B cell (primary cell): ENCODE measurements around the gene EHBP1. TPM values are rescaled to one million over a fixed set of nuclear protein-coding genes. Genes with fewer than 3 reads are reported as not detected.

Experiments used
- ATAC-seq: fragments of 200-7000 bp; cut with Tn5 transposase; one replicate; pipeline ENCODE4 v1.10.0; 2021; ENCODE audit warnings: low read depth, mild to moderate bottlenecking, moderate number of reproducible peaks, moderate library complexity
- CTCF ChIA-PET: fragments of 350-600 bp; sonication (Branson Sonifier 250); formaldehyde crosslinking; loops from one replicate; lab custom pipeline; 2021; ENCODE audit warnings: antibody characterized with exemption, inconsistent platforms; lab: Charles Lee
- POLR2A ChIA-PET: fragments of 350-600 bp; sonication (Branson Sonifier 250); formaldehyde crosslinking; loops from one replicate; lab custom pipeline; 2021; ENCODE audit warnings: antibody characterized with exemption; lab: Charles Lee
- DNase-seq: peaks from one replicate; pipeline ENCODE4 v3.0.0; 2013
- H2AFZ ChIP-seq: 2 replicates; pipeline ENCODE4 v1.6.1; 2012; ENCODE audit warnings: mild to moderate bottlenecking, low read depth, low read length; ENCODE audit not compliant: insufficient read depth, poor library complexity, severe bottlenecking
- H3K27ac ChIP-seq, 2 donors: 1 replicate in 1 of 2; 2 replicates in 1 of 2; pipeline ENCODE4 v1.5.1; 2012 to 2013; ENCODE audit warnings: low read length in 2 of 2, mild to moderate bottlenecking in 2 of 2, moderate library complexity in 1 of 2
- H3K27me3 ChIP-seq, 4 experiments: fragments of 200-600 bp in 1 of 4; sonication (generic) in 1 of 4; replicated peaks in 1 of 4; 1 replicate in 2 of 4; 2 replicates in 2 of 4; pipeline versions ENCODE4 v1.6.1 to v1.7.0; 2013 to 2016; ENCODE audit warnings: low read length in 3 of 4, mild to moderate bottlenecking in 2 of 4, mixed read lengths in 1 of 4, moderate library complexity in 1 of 4; ENCODE audit not compliant: insufficient read depth in 4 of 4, control insufficient read depth in 3 of 4; ENCODE audit errors: control extremely low read depth in 1 of 4
- H3K36me3 ChIP-seq, 2 experiments: replicated peaks in 1 of 2; 1 replicate in 1 of 2; 2 replicates in 1 of 2; pipeline versions ENCODE4 v1.6.1 to v1.7.1; 2013; ENCODE audit warnings: low read length in 1 of 2; ENCODE audit not compliant: insufficient read depth in 2 of 2, control insufficient read depth in 1 of 2; ENCODE audit errors: control extremely low read depth in 1 of 2, extremely low read depth in 1 of 2
- H3K4me1 ChIP-seq, 2 donors: fragments of 200-600 bp in 1 of 2; sonication (generic) in 1 of 2; 1 replicate in 1 of 2; 2 replicates in 1 of 2; pipeline versions ENCODE4 v1.5.1 to v1.6.1; 2013 to 2017; ENCODE audit warnings: low read length in 2 of 2; ENCODE audit not compliant: control insufficient read depth in 2 of 2, insufficient read depth in 2 of 2
- H3K4me2 ChIP-seq: replicated peaks from 2 replicates; pipeline ENCODE3; 2012; ENCODE audit warnings: mild to moderate bottlenecking, low read depth, low read length; ENCODE audit not compliant: poor library complexity, severe bottlenecking
- H3K4me3 ChIP-seq, 5 experiments: fragments of 200-600 bp in 1 of 5; sonication (generic) in 1 of 5; 1 replicate in 3 of 5; 2 replicates in 2 of 5; pipeline versions ENCODE4 v1.5.1 to v1.7.0; 2011 to 2016; ENCODE audit warnings: low read length in 4 of 5, mild to moderate bottlenecking in 4 of 5, low read depth in 2 of 5, control low read depth in 1 of 5, moderate library complexity in 1 of 5; ENCODE audit not compliant: insufficient read depth in 1 of 5; ENCODE audit errors: control extremely low read depth in 1 of 5, extremely low read depth in 1 of 5
- H3K79me2 ChIP-seq: fragments of 200-600 bp; sonication (generic); one replicate; pipeline ENCODE4 v1.6.0; 2016; ENCODE audit warnings: low read length; ENCODE audit not compliant: control insufficient read depth, insufficient read depth
- H3K9ac ChIP-seq: fragments of 200-600 bp; sonication (generic); 2 replicates; pipeline ENCODE4 v1.6.1; 2017; ENCODE audit warnings: mild to moderate bottlenecking, low read length, moderate library complexity
- H3K9me3 ChIP-seq, 3 donors: one replicate each; pipeline versions ENCODE4 v1.6.1 to v1.7.1; 2013; ENCODE audit warnings: low read length in 2 of 3; ENCODE audit not compliant: control insufficient read depth in 2 of 3, insufficient read depth in 1 of 3; ENCODE audit errors: control extremely low read depth in 1 of 3
- H4K20me1 ChIP-seq: 2 replicates; pipeline ENCODE4 v1.6.0; 2012; ENCODE audit warnings: mild to moderate bottlenecking, low read length; ENCODE audit not compliant: insufficient read depth, control insufficient read depth, poor library complexity, severe bottlenecking
- H3K27ac Mint-ChIP-seq: one replicate; pipeline ENCODE4 v1.8.0; 2021; ENCODE audit warnings: mixed read lengths
- H3K27me3 Mint-ChIP-seq: one replicate; pipeline ENCODE4 v1.8.0; 2021; ENCODE audit warnings: mixed read lengths
- H3K4me1 Mint-ChIP-seq: one replicate; pipeline ENCODE4 v1.8.0; 2021; ENCODE audit warnings: mixed read lengths
- H3K4me3 Mint-ChIP-seq: one replicate; pipeline ENCODE4 v1.8.0; 2021; ENCODE audit warnings: mixed read lengths
- H3K9me3 Mint-ChIP-seq: one replicate; pipeline ENCODE4 v1.8.0; 2022; ENCODE audit warnings: mixed read lengths; ENCODE audit not compliant: insufficient read depth
- CTCF ChIP-seq: fragments of 200-600 bp; IDR thresholded peaks from one replicate; pipeline ENCODE4 v1.8.0; 2022; ENCODE audit warnings: antibody characterized with exemption, mild to moderate bottlenecking
- EZH2 ChIP-seq: IDR thresholded peaks from 2 replicates; pipeline ENCODE4 v1.6.1; 2012; ENCODE audit warnings: borderline replicate concordance, low read depth, mild to moderate bottlenecking, moderate library complexity, low read length; ENCODE audit not compliant: insufficient read depth, poor library complexity, severe bottlenecking
- WGBS: methylation state at CpG from one replicate; pipeline ENCODE4 v1.1.5; 2013; ENCODE audit warnings: missing lambda C conversion rate; ENCODE audit not compliant: insufficient coverage; 5-methylcytosine and 5-hydroxymethylcytosine counted together
- intact Hi-C: fragments of 100-400 bp; cut with micrococcal nuclease; formaldehyde crosslinking; loops from one replicate; pipeline ENCODE4 v1.10.0; 2022
- polyA plus RNA-seq: library from polyadenylated mRNA; depleted of rRNA; stranded (reverse); fragments of >200 nt; gene quantifications from 2 replicates; pipeline ENCODE4 v1.2.3, GENCODE V29; 2012
- total RNA-seq, 2 donors: library from RNA; stranded (reverse); fragments of 120-200 nt in 1 of 2; gene quantifications; 1 replicate in 1 of 2; 2 replicates in 1 of 2; pipeline versions ENCODE4 v1.2.3 to v1.2.4, GENCODE V29; 2013 to 2022

The EHBP1 gene
- total and polyA plus RNA-seq, 2 donors (not counting 1 experiment from before 2014, with no cell fraction given) = 8.8 to 34.7 TPM

DNA sequence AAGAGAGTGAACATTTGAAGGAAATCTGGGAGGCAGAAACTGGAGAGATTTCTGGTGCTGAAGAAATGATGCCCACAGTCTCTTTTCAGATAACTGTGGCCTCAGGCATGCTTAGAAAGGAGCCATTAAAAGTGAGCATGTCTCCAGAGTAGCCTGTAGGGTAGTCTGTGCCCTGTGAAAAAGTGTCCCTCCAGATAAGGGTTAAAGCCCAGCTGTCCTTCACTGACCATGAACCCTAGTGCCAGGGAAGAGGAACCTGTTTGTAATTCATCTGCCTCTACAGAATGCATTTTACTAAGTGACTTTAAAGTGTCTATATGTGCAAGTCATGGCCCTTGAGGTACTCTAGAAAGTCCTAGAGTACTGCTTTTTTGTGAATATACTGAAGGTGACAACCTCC, 30.5 kb upstream of the EHBP1 start:
- no peak overlapping the region for H3K27ac ChIP-seq
- H3K9me3 ChIP-seq = no peaks in the 10 kb centered on the region
- no peaks in the 10 kb centered on the region for H3K4me1 ChIP-seq
- H3K9ac ChIP-seq = no peak overlapping the region
- no peaks in the 10 kb centered on the region for H4K20me1 ChIP-seq
- H3K36me3 ChIP-seq = no peaks in the 10 kb centered on the region
- no peak overlapping the region for H3K4me3 ChIP-seq
- CTCF ChIA-PET = no interaction called here
- POLR2A ChIA-PET = no interaction called here
- H2AFZ ChIP-seq = no peak overlapping the region
- H3K27me3 ChIP-seq = no peaks in the 10 kb centered on the region
- H3K4me2 ChIP-seq = no peak overlapping the region
- no peak overlapping the region for H3K4me3 Mint-ChIP-seq
- H3K27ac Mint-ChIP-seq = no peak overlapping the region
- H3K9me3 Mint-ChIP-seq = no peaks in the 10 kb centered on the region
- H3K79me2 ChIP-seq = no peaks in the 10 kb centered on the region
- no peak for ATAC-seq
- H3K27me3 Mint-ChIP-seq = peaks cover 3% of the 10 kb centered on the region
- H3K4me1 Mint-ChIP-seq = no peaks in the 10 kb centered on the region
- no peak for TF ChIP-seq CTCF
- TF ChIP-seq EZH2 = no peak
- DNase-seq = no peak
- intact Hi-C loops = no loop called here

DNA sequence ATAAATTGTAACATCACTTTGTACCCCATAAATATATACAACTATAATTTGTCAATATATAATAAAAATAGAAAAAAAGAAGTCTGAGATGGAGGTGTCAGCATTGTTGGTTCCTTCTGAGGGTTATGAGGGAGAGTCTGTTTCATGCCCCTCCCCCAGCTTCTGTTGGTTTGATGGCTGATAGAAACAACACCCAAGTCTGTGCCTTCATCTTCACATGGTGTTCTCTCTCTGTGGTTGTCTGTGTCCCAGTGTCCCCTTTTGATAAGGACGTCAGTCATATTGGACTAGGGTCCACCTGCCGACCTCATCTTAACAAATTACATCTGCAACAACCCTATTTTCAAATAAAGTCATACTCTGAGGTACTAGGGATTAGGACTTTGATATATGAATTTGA, 20.3 kb upstream of the EHBP1 start:
- H3K27ac ChIP-seq = no peak overlapping the region
- no peak for DNase-seq
- POLR2A ChIA-PET = interaction anchor here (0.6 kb wide), 1 partner anchor 18 kb away, joined by 4 read pairs; no protein-coding TSS in a partner anchor
- H3K9me3 Mint-ChIP-seq = no peaks in the 10 kb centered on the region
- peaks cover 0 to 8% (median 5%) of the 10 kb centered on the region in 4 experiments for H3K27me3 ChIP-seq
- TF ChIP-seq EZH2 = no peak
- no peak for TF ChIP-seq CTCF
- no peaks in the 10 kb centered on the region for H3K4me1 Mint-ChIP-seq
- CTCF ChIA-PET = no interaction called here
- no peak overlapping the region for H3K4me2 ChIP-seq
- ATAC-seq = no peak
- no peak overlapping the region for H3K9ac ChIP-seq
- no peaks in the 10 kb centered on the region for H3K36me3 ChIP-seq
- no peaks in the 10 kb centered on the region for H3K4me1 ChIP-seq
- no peaks in the 10 kb centered on the region for H4K20me1 ChIP-seq
- H3K27ac Mint-ChIP-seq = no peak overlapping the region
- H3K4me3 Mint-ChIP-seq = no peak overlapping the region
- peaks cover 38% of the 10 kb centered on the region for H3K27me3 Mint-ChIP-seq
- no CpG with 5 or more reads among the region's 2 CpGs for WGBS
- intact Hi-C loops = no loop called here
- H2AFZ ChIP-seq = no peak overlapping the region
- H3K9me3 ChIP-seq = no peaks in the 10 kb centered on the region
- H3K4me3 ChIP-seq = no peak overlapping the region
- H3K79me2 ChIP-seq = no peaks in the 10 kb centered on the region
